PC-9 (cell line): ENCODE results near the gene SLCO1B1. TPM values are rescaled to one million over a fixed set of nuclear protein-coding genes. Genes with fewer than 3 reads are reported as not detected.

Experiments used
- BruUV-seq: library from RNA; stranded (reverse); fragments of 400-500 nt; replicated peaks from 2 replicates; lab custom pipeline; 2021; lab: Mats Ljungman, UMichigan
- CTCF ChIA-PET: fragments of 300-600 bp; sonication (Branson Sonifier 250); formaldehyde crosslinking; loops from one replicate; lab custom pipeline; 2022; ENCODE audit warnings: antibody characterized with exemption; lab: Charles Lee
- POLR2A ChIA-PET: fragments of 300-600 bp; sonication (Branson Sonifier 250); formaldehyde crosslinking; loops from one replicate; lab custom pipeline; 2022; ENCODE audit warnings: antibody characterized with exemption; ENCODE audit not compliant: unreplicated experiment; lab: Charles Lee
- DNase-seq, 2 experiments: peaks; one replicate each; pipeline versions ENCODE4 v3.0.0 to v3.0.0-alpha.2; 2015 to 2022; ENCODE audit warnings: mixed read lengths in 1 of 2
- H2AFZ ChIP-seq: fragments of 200-600 bp; sonication (generic); 2 replicates; pipeline ENCODE4 v1.8.1; 2017; ENCODE audit warnings: antibody characterized with exemption
- H3F3A ChIP-seq: fragments of 200-600 bp; sonication (generic); 2 replicates; pipeline ENCODE4 v1.8.1; 2017; ENCODE audit warnings: antibody characterized with exemption, mild to moderate bottlenecking, low read depth; ENCODE audit not compliant: insufficient read depth
- H3K27ac ChIP-seq: fragments of 200-600 bp; sonication (generic); 2 replicates; pipeline ENCODE4 v1.6.1; 2016; ENCODE audit warnings: mixed run types
- H3K27me3 ChIP-seq: fragments of 200-600 bp; sonication (generic); 2 replicates; pipeline ENCODE4 v1.6.1; 2016; ENCODE audit warnings: low read depth, mixed run types; ENCODE audit not compliant: insufficient read depth
- H3K36me3 ChIP-seq: fragments of 200-600 bp; sonication (generic); 2 replicates; pipeline ENCODE4 v1.6.1; 2016; ENCODE audit warnings: low read depth, mixed run types
- H3K4me1 ChIP-seq: fragments of 200-600 bp; sonication (generic); replicated peaks from 2 replicates; pipeline ENCODE4 v1.6.1; 2016; ENCODE audit warnings: mixed run types; ENCODE audit not compliant: insufficient read depth
- H3K4me2 ChIP-seq: fragments of 200-600 bp; sonication (generic); 2 replicates; pipeline ENCODE4 v1.6.1; 2017; ENCODE audit warnings: mixed run types
- H3K4me3 ChIP-seq: fragments of 200-600 bp; sonication (generic); 2 replicates; pipeline ENCODE4 v1.6.1; 2016; ENCODE audit warnings: mixed run types
- H3K79me2 ChIP-seq: fragments of 200-600 bp; sonication (generic); 2 replicates; pipeline ENCODE4 v1.6.1; 2017; ENCODE audit warnings: low read depth, mixed run types
- H3K9me2 ChIP-seq: fragments of 200-600 bp; sonication (generic); 2 replicates; pipeline ENCODE4 v1.8.1; 2017; ENCODE audit warnings: mild to moderate bottlenecking; ENCODE audit not compliant: insufficient read depth
- H3K9me3 ChIP-seq: fragments of 200-600 bp; sonication (generic); 2 replicates; pipeline ENCODE4 v1.8.1; 2016; ENCODE audit warnings: low read depth; ENCODE audit not compliant: insufficient read depth
- H4K20me1 ChIP-seq: fragments of 200-600 bp; sonication (generic); 2 replicates; pipeline ENCODE4 v1.8.1; 2017; ENCODE audit not compliant: insufficient read depth
- EZH2 ChIP-seq: fragments of 200-600 bp; sonication (generic); IDR thresholded peaks from 2 replicates; pipeline ENCODE4 v1.8.0; 2017; ENCODE audit warnings: antibody characterized with exemption, low read depth
- intact Hi-C: fragments of 100-400 bp; cut with micrococcal nuclease; formaldehyde crosslinking; loops from one replicate; pipeline ENCODE4 v1.10.0; 2022; ENCODE audit not compliant: unreplicated experiment
- total RNA-seq: library from RNA; stranded (reverse); gene quantifications from 2 replicates; pipeline ENCODE4 v1.2.3, GENCODE V29; 2021
- TF ChIP-seq, protein P1 (sequence below): fragments of 200-600 bp; sonication (generic); conservative IDR thresholded peaks from 2 replicates; pipeline ENCODE4 v1.6.1; 2017; ENCODE audit warnings: mixed run types, antibody characterized with exemption, mild to moderate bottlenecking, moderate library complexity

The SLCO1B1 gene
- total RNA-seq, 1 experiment from 2014 or later, result 0.50 TPM

- TF ChIP-seq, protein P1, sequence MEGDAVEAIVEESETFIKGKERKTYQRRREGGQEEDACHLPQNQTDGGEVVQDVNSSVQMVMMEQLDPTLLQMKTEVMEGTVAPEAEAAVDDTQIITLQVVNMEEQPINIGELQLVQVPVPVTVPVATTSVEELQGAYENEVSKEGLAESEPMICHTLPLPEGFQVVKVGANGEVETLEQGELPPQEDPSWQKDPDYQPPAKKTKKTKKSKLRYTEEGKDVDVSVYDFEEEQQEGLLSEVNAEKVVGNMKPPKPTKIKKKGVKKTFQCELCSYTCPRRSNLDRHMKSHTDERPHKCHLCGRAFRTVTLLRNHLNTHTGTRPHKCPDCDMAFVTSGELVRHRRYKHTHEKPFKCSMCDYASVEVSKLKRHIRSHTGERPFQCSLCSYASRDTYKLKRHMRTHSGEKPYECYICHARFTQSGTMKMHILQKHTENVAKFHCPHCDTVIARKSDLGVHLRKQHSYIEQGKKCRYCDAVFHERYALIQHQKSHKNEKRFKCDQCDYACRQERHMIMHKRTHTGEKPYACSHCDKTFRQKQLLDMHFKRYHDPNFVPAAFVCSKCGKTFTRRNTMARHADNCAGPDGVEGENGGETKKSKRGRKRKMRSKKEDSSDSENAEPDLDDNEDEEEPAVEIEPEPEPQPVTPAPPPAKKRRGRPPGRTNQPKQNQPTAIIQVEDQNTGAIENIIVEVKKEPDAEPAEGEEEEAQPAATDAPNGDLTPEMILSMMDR, result no peak
- TF ChIP-seq EZH2, result no peak
- CTCF ChIA-PET, result no interaction called here
- Histone ChIP-seq H3K27ac (no peak overlapping the region), H3K4me1 (no peaks in the 10 kb centered on the region), H3K4me3 (no peak overlapping the region), H3K27me3 (no peaks in the 10 kb centered on the region), H3K36me3 (no peaks in the 10 kb centered on the region), H3F3A (no peaks in the 10 kb centered on the region), H3K79me2 (no peaks in the 10 kb centered on the region), H3K9me2 (peaks cover 4% of the 10 kb centered on the region), H3K4me2 (no peak overlapping the region), H4K20me1 (no peaks in the 10 kb centered on the region), H3K9me3 (no peaks in the 10 kb centered on the region), H2AFZ (no peak overlapping the region)
- intact Hi-C loops, result no loop called here
- no TSS peak for BruUV-seq
- POLR2A ChIA-PET, result no interaction called here
- DNase-seq, result no peak
These were observed 134.9 kb downstream of the SLCO1B1 start for GRCh38 chr12:21265932-21266331.

- no peak overlapping the region for H2AFZ ChIP-seq
- TF ChIP-seq, protein P1, result no peak
- TF ChIP-seq EZH2, result no peak
- no peaks in the 10 kb centered on the region for H3K36me3 ChIP-seq
- ChIA-PET POLR2A (no interaction called here), CTCF (no interaction called here)
- no peaks in the 10 kb centered on the region for H3K4me1 ChIP-seq
- H3K9me3 ChIP-seq, result no peaks in the 10 kb centered on the region
- no peaks in the 10 kb centered on the region for H3K27me3 ChIP-seq
- DNase-seq, result no peak
- H3F3A ChIP-seq, result no peaks in the 10 kb centered on the region
- H3K79me2 ChIP-seq, result no peaks in the 10 kb centered on the region
- H4K20me1 ChIP-seq, result no peaks in the 10 kb centered on the region
- H3K4me2 ChIP-seq, result no peak overlapping the region
- no TSS peak for BruUV-seq
- no peaks in the 10 kb centered on the region for H3K9me2 ChIP-seq
- intact Hi-C loops, result no loop called here
- no peak overlapping the region for H3K4me3 ChIP-seq
- no peak overlapping the region for H3K27ac ChIP-seq
These were observed 145.8 kb downstream of the SLCO1B1 start for GRCh38 chr12:21276826-21277225.

Other genes starting within 250 kb of the SLCO1B1 start
- gene SLCO1A2, start 203.7 kb downstream of the SLCO1B1 start, total RNA-seq, result 0.45 and 0.63 TPM in 2 replicates
- gene IAPP, start 241.7 kb downstream of the SLCO1B1 start, total RNA-seq, result not detected in 2 replicates